ENCODE data around the gene CADM3.

- TF ChIP-seq CTCF (conservative IDR thresholded peaks at IDR 0.05): no peak
- TF ChIP-seq EZH2 (IDR thresholded peaks at IDR 0.05; ENCODE audit: low read depth): no peak
Measured at GRCh38 chr1:159146980-159147379, 24.4 kb upstream of the CADM3 start.

All from PC-9 (cell line).